GM12878 (cell line): ENCODE data around the gene TFDP1.

ENCODE experiments used
- GABPA ChIP-seq: IDR thresholded peaks from 2 replicates; pipeline ENCODE4 v1.6.1; 2014; ENCODE audit warnings: antibody characterized with exemption, low read depth, mild to moderate bottlenecking, inconsistent platforms
- YY1 ChIP-seq: IDR thresholded peaks from 2 replicates; pipeline ENCODE4 v1.6.1; 2011; ENCODE audit warnings: low read depth, mild to moderate bottlenecking, low read length
- ZNF274 ChIP-seq: IDR thresholded peaks from one replicate; pipeline ENCODE4 v1.8.0; 2011; ENCODE audit not compliant: insufficient read length, insufficient read depth

DNA sequence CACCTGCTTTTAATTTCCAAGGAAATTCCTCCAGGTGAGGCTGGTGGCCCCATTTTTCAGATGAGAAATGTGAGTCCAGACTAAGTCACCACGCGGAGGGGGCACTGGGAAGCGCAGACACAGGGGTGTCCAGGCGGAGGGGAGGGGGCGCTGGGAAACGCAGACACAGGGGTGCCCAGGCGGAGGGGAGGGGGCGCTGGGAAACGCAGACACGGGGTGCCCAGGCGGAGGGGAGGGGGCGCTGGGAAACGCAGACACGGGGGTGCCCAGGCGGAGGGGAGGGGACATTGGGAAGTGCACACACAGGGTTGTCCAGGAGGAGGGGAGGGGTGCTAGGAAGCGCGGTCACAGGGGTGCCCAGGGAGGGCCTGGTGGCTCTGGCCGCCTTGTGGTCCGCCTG lies 86.0 kb downstream of the TFDP1 start:
- TF ChIP-seq YY1, result no peak
- TF ChIP-seq ZNF274, result no peak
- no peak for TF ChIP-seq GABPA
